Erythroblast (primary cell): ENCODE data around the gene NYAP2.

Experiments used
- GATA1 ChIP-seq: IDR thresholded peaks from 2 replicates; pipeline ENCODE4 v1.6.1; 2011; ENCODE audit warnings: low read depth, mild to moderate bottlenecking, control low read depth, low read length, moderate library complexity
- POLR2A ChIP-seq: IDR thresholded peaks from 2 replicates; pipeline ENCODE4 v1.6.1; 2011; ENCODE audit warnings: mild to moderate bottlenecking, low read length

- no peak for TF ChIP-seq POLR2A
- TF ChIP-seq GATA1, result no peak
These were observed 237.0 kb downstream of the NYAP2 start for GRCh38 chr2:225636558-225636957.
